SK-N-SH (cell line): ENCODE results near the gene VIPR2. TPM values are rescaled to one million over a fixed set of nuclear protein-coding genes. Genes with fewer than 3 reads are reported as not detected.

Source experiments
- CTCF ChIA-PET: fragments of 300-600, 350-600 bp; formaldehyde crosslinking; extraction: SDS; loops from one replicate; lab custom pipeline; 2021; lab: Yijun Ruan, JAX
- POLR2A ChIA-PET: fragments of 350-600 bp; sonication (Branson Sonifier 250); formaldehyde crosslinking; extraction: SDS; loops from one replicate; lab custom pipeline; 2020; ENCODE audit warnings: antibody characterized with exemption, inconsistent platforms; lab: Yijun Ruan, JAX
- DNase-seq: peaks from one replicate; pipeline ENCODE4 v3.0.0; 2012
- H2AFZ ChIP-seq: fragments of 200-600 bp; sonication (generic); 2 replicates; pipeline ENCODE4 v1.8.1; 2016; ENCODE audit warnings: antibody characterized with exemption, mild to moderate bottlenecking, low read depth
- H3F3A ChIP-seq: fragments of 200-600 bp; sonication (generic); replicated peaks from 2 replicates; pipeline ENCODE3; 2016; ENCODE audit warnings: antibody characterized with exemption, mild to moderate bottlenecking; ENCODE audit not compliant: insufficient read depth
- H3K27ac ChIP-seq, 2 experiments: fragments of 200-500 bp in 1 of 2; fragments of 200-600 bp in 1 of 2; sonication (Bioruptor generic) in 1 of 2; sonication (generic), shearing (Covaris generic) in 1 of 2; 2 replicates each; pipeline versions ENCODE4 v1.5.1 to v1.6.1; 2014 to 2016; ENCODE audit warnings: low read depth in 2 of 2, inconsistent platforms in 1 of 2, low read length in 1 of 2, mild to moderate bottlenecking in 1 of 2, mixed read lengths in 1 of 2
- H3K27me3 ChIP-seq: fragments of 200-600 bp; sonication (generic), shearing (Covaris generic); 2 replicates; pipeline ENCODE4 v1.6.1; 2016; ENCODE audit warnings: mixed run types; ENCODE audit not compliant: insufficient read depth
- H3K36me3 ChIP-seq, 2 experiments: fragments of 200-500 bp in 1 of 2; fragments of 200-600 bp in 1 of 2; sonication (Bioruptor generic) in 1 of 2; sonication (generic) in 1 of 2; replicated peaks in 1 of 2; 2 replicates each; pipeline versions ENCODE3 to v1.5.1; 2014 to 2016; ENCODE audit warnings: low read length in 1 of 2, mild to moderate bottlenecking in 1 of 2; ENCODE audit not compliant: insufficient read depth in 2 of 2, control insufficient read depth in 1 of 2
- H3K4me1 ChIP-seq, 2 experiments: fragments of 200-500 bp in 1 of 2; fragments of 200-600 bp in 1 of 2; sonication (Bioruptor generic) in 1 of 2; sonication (generic), shearing (Covaris generic) in 1 of 2; 2 replicates each; pipeline versions ENCODE4 v1.5.1 to v1.6.1; 2014 to 2016; ENCODE audit warnings: low read depth in 1 of 2, low read length in 1 of 2, mixed run types in 1 of 2; ENCODE audit not compliant: insufficient read depth in 2 of 2, control insufficient read depth in 1 of 2
- H3K4me2 ChIP-seq: fragments of 200-600 bp; sonication (generic), shearing (Covaris generic); 2 replicates; pipeline ENCODE4 v1.6.1; 2017; ENCODE audit warnings: mixed run types
- H3K4me3 ChIP-seq, 2 experiments: fragments of 200-500 bp in 1 of 2; fragments of 200-600 bp in 1 of 2; sonication (Bioruptor generic) in 1 of 2; sonication (generic), shearing (Covaris generic) in 1 of 2; 2 replicates each; pipeline versions ENCODE4 v1.5.1 to v1.8.1; 2014 to 2016; ENCODE audit warnings: low read depth in 2 of 2, inconsistent platforms in 1 of 2, low read length in 1 of 2, mild to moderate bottlenecking in 1 of 2, mixed read lengths in 1 of 2, moderate library complexity in 1 of 2
- H3K79me2 ChIP-seq: fragments of 200-600 bp; sonication (generic); 2 replicates; pipeline ENCODE4 v1.8.1; 2017; ENCODE audit warnings: mild to moderate bottlenecking; ENCODE audit not compliant: insufficient read depth
- H3K9ac ChIP-seq: fragments of 200-600 bp; sonication (generic); 2 replicates; pipeline ENCODE4 v1.6.1; 2017; ENCODE audit warnings: mixed run types
- H3K9me2 ChIP-seq: fragments of 200-600 bp; sonication (generic); 2 replicates; pipeline ENCODE4 v1.6.1; 2017; ENCODE audit warnings: mixed run types
- H3K9me3 ChIP-seq: fragments of 200-600 bp; sonication (generic); 2 replicates; pipeline ENCODE4 v1.6.1; 2017; ENCODE audit warnings: mixed run types, mild to moderate bottlenecking, moderate library complexity
- H4K20me1 ChIP-seq: fragments of 200-600 bp; sonication (generic); 2 replicates; pipeline ENCODE4 v1.6.1; 2017; ENCODE audit warnings: mild to moderate bottlenecking, mixed run types; ENCODE audit not compliant: insufficient read depth
- CHD2 ChIP-seq: fragments of 150-350 bp; IDR thresholded peaks from 2 replicates; pipeline ENCODE4 v1.6.1; 2018; ENCODE audit warnings: low read length; ENCODE audit not compliant: partially characterized antibody
- CTCF ChIP-seq: fragments of 200-600 bp; sonication (generic); IDR thresholded peaks from 2 replicates; pipeline ENCODE4 v1.6.1; 2017; ENCODE audit warnings: antibody characterized with exemption, mild to moderate bottlenecking, moderate library complexity
- ELF1 ChIP-seq: IDR thresholded peaks from 2 replicates; pipeline ENCODE4 v1.4.0; 2012
- EP300 ChIP-seq, 2 experiments: IDR thresholded peaks; 2 replicates each; pipeline versions ENCODE4 v1.4.0 to v1.6.1; 2012; ENCODE audit warnings: borderline replicate concordance in 1 of 2, low read depth in 1 of 2, low read length in 1 of 2
- FOXJ3 ChIP-seq: sonication (generic); formaldehyde crosslinking; IDR thresholded peaks from 2 replicates; pipeline ENCODE4 v1.5.1; 2020; ENCODE audit warnings: mild to moderate bottlenecking, missing genetic modification reagents
- FOXM1 ChIP-seq: IDR thresholded peaks from 2 replicates; pipeline ENCODE4 v1.4.0; 2012; ENCODE audit warnings: low read depth, mild to moderate bottlenecking
- GATA2 ChIP-seq: sonication (generic); formaldehyde crosslinking; IDR thresholded peaks from 2 replicates; pipeline ENCODE4 v1.5.0; 2020; ENCODE audit warnings: mild to moderate bottlenecking, missing genetic modification reagents
- NFIC ChIP-seq: IDR thresholded peaks from 2 replicates; pipeline ENCODE4 v1.4.0; 2012; ENCODE audit warnings: borderline replicate concordance
- NRF1 ChIP-seq: IDR thresholded peaks from 2 replicates; pipeline ENCODE4 v1.6.1; 2012; ENCODE audit warnings: low read depth, mild to moderate bottlenecking, low read length
- POLR2AphosphoS5 ChIP-seq: IDR thresholded peaks from 2 replicates; pipeline ENCODE4 v1.6.1; 2012; ENCODE audit warnings: low read depth, low read length
- RCOR1 ChIP-seq: fragments of 150-350 bp; IDR thresholded peaks from 2 replicates; pipeline ENCODE4 v1.6.1; 2017; ENCODE audit warnings: antibody characterized with exemption, low read length
- REST ChIP-seq: IDR thresholded peaks from 2 replicates; pipeline ENCODE4 v1.6.1; 2012; ENCODE audit warnings: mild to moderate bottlenecking, low read depth, low read length, moderate library complexity
- RFX5 ChIP-seq: IDR thresholded peaks from 2 replicates; pipeline ENCODE4 v1.6.1; 2012; ENCODE audit warnings: mild to moderate bottlenecking, improper control_type of control experiment, low read length
- RXRA ChIP-seq: IDR thresholded peaks from 2 replicates; pipeline ENCODE4 v1.4.0; 2012; ENCODE audit warnings: low read depth, mild to moderate bottlenecking, borderline replicate concordance
- SMC3 ChIP-seq: IDR thresholded peaks from 2 replicates; pipeline ENCODE4 v1.6.1; 2012; ENCODE audit warnings: low read depth, low read length, improper control_type of control experiment
- TAF1 ChIP-seq: IDR thresholded peaks from 2 replicates; pipeline ENCODE4 v1.6.1; 2012; ENCODE audit warnings: low read depth, mild to moderate bottlenecking, low read length, moderate library complexity, borderline replicate concordance
- TCF12 ChIP-seq: IDR thresholded peaks from 2 replicates; pipeline ENCODE4 v1.4.0; 2012
- YY1 ChIP-seq: IDR thresholded peaks from 2 replicates; pipeline ENCODE4 v1.4.0; 2012; ENCODE audit warnings: low read depth, mild to moderate bottlenecking
- polyA plus RNA-seq, 3 experiments: library from polyadenylated mRNA; depleted of rRNA; stranded (reverse); fragments of >200 nt; gene quantifications; 2 replicates each; pipeline ENCODE4 v1.2.3, GENCODE V29; 2012
- TF ChIP-seq, protein P1 (sequence below): fragments of 150-350 bp; IDR thresholded peaks from 2 replicates; pipeline ENCODE4 v1.6.1; 2017; ENCODE audit warnings: antibody characterized with exemption, low read length, low read depth, borderline replicate concordance
- TF ChIP-seq, protein P2 (sequence below): fragments of 150-350 bp; IDR thresholded peaks from 2 replicates; pipeline ENCODE4 v1.6.1; 2016; ENCODE audit warnings: mild to moderate bottlenecking, low read depth, low read length

Gene VIPR2
- polyA plus RNA-seq, 1 of the 3 experiments (the other 2 are of a cell fraction): not detected

DNA sequence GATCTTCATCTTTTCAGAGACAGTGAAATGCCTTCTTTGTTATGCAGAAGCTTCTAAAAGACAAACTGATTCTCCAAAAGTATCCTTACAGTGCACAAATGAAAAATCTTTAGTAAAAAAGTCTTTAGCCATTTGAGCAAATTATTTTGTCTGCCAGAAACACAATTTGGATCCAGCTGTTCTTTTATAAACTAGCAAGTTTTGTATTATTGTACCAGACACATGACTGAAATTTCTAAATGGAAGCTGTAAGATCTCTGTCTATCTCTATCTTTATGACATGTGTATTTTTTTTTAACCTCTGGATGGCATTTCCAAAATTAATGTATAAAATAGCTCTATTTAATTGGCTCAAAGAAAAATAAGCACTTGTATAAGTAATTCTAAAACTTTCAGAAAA, 68.3 kb downstream of the VIPR2 start:
- no peak overlapping the region for H3K4me2 ChIP-seq
- TF ChIP-seq NRF1: no peak
- TF ChIP-seq TCF12: no peak
- TF ChIP-seq SMC3: no peak
- no peak for TF ChIP-seq NFIC
- TF ChIP-seq RXRA: no peak
- TF ChIP-seq REST: no peak
- TF ChIP-seq, protein P1, sequence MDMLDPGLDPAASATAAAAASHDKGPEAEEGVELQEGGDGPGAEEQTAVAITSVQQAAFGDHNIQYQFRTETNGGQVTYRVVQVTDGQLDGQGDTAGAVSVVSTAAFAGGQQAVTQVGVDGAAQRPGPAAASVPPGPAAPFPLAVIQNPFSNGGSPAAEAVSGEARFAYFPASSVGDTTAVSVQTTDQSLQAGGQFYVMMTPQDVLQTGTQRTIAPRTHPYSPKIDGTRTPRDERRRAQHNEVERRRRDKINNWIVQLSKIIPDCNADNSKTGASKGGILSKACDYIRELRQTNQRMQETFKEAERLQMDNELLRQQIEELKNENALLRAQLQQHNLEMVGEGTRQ: no peak
- TF ChIP-seq EP300 (IDR thresholded peaks at IDR 0.05; ENCODE audit: borderline replicate concordance in 1 of 2, low read depth in 1 of 2, low read length in 1 of 2): no peak
- no peak for TF ChIP-seq FOXJ3 (CRISPR knock-in tag)
- TF ChIP-seq YY1: no peak
- TF ChIP-seq, protein P2, sequence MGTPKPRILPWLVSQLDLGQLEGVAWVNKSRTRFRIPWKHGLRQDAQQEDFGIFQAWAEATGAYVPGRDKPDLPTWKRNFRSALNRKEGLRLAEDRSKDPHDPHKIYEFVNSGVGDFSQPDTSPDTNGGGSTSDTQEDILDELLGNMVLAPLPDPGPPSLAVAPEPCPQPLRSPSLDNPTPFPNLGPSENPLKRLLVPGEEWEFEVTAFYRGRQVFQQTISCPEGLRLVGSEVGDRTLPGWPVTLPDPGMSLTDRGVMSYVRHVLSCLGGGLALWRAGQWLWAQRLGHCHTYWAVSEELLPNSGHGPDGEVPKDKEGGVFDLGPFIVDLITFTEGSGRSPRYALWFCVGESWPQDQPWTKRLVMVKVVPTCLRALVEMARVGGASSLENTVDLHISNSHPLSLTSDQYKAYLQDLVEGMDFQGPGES: no peak
- TF ChIP-seq CHD2: no peak
- TF ChIP-seq RFX5: no peak
- TF ChIP-seq CTCF: no peak
- no peak for TF ChIP-seq ELF1
- TF ChIP-seq POLR2AphosphoS5: no peak
- no peak for TF ChIP-seq GATA2 (CRISPR knock-in tag)
- no peak for TF ChIP-seq TAF1
- TF ChIP-seq FOXM1: no peak
- TF ChIP-seq RCOR1: no peak
- H3K79me2 ChIP-seq: no peaks in the 10 kb centered on the region
- H3K4me1 ChIP-seq: no peaks in the 10 kb centered on the region; a peak in 1 of 4 replicates
- no peaks in the 10 kb centered on the region for H3K9me3 ChIP-seq
- H3K27me3 ChIP-seq: no peaks in the 10 kb centered on the region
- no peak overlapping the region for H3K27ac ChIP-seq
- no peak overlapping the region for H3K4me3 ChIP-seq
- no peak for DNase-seq
- no peaks in the 10 kb centered on the region for H4K20me1 ChIP-seq
- CTCF ChIA-PET: no interaction called here
- H3K9me2 ChIP-seq: no peaks in the 10 kb centered on the region
- H3K9ac ChIP-seq: no peak overlapping the region
- H2AFZ ChIP-seq: no peak overlapping the region
- no peaks in the 10 kb centered on the region for H3K36me3 ChIP-seq
- H3F3A ChIP-seq: no peaks in the 10 kb centered on the region
- POLR2A ChIA-PET: no interaction called here
